Endothelial cell of umbilical vein (primary cell): ENCODE results near the gene SLF2. TPM values are rescaled to one million over a fixed set of nuclear protein-coding genes. Genes with fewer than 3 reads are reported as not detected.

Source experiments
- BruUV-seq: library from RNA; stranded (reverse); fragments of 400-500 nt; replicated peaks from 2 replicates; lab custom pipeline; 2021; lab: Mats Ljungman, UMichigan
- CTCF ChIA-PET: fragments of 300-600, 350-600 bp; sonication (Branson Sonifier 250); formaldehyde crosslinking; loops from one replicate; lab custom pipeline; 2021; ENCODE audit warnings: antibody characterized with exemption, inconsistent platforms; lab: Charles Lee
- POLR2A ChIA-PET: fragments of 300-600, 350-600 bp; sonication (Branson Sonifier 250); formaldehyde crosslinking; loops from one replicate; lab custom pipeline; 2021; ENCODE audit warnings: antibody characterized with exemption, inconsistent platforms; lab: Charles Lee
- DNase-seq: peaks from one replicate; pipeline ENCODE4 v3.0.0-alpha.2; 2011; ENCODE audit warnings: low read depth, low spot score
- FAIRE-seq: peaks from 2 replicates; lab custom pipeline; 2011; peaks lifted over from hg19 to GRCh38; lab: Jason Lieb, UNC
- H2AFZ ChIP-seq: 2 replicates; pipeline ENCODE4 v1.6.0; 2012; ENCODE audit warnings: low read depth, low read length, control low read depth, inconsistent platforms
- H3K27ac ChIP-seq: 2 replicates; pipeline ENCODE4 v1.5.1; 2011; ENCODE audit warnings: low read depth, mild to moderate bottlenecking, control low read depth, low read length, moderate library complexity; ENCODE audit not compliant: insufficient read depth
- H3K27me3 ChIP-seq, 2 experiments: 2 replicates each; pipeline versions ENCODE4 v1.6.0 to v1.6.1; 2011; ENCODE audit warnings: low read length in 2 of 2, mixed read lengths in 1 of 2; ENCODE audit not compliant: control insufficient read depth in 2 of 2, insufficient read depth in 2 of 2
- H3K36me3 ChIP-seq, 2 experiments: 2 replicates in 1 of 2; 3 replicates in 1 of 2; pipeline ENCODE4 v1.5.1; 2011; ENCODE audit warnings: low read length in 2 of 2, mild to moderate bottlenecking in 1 of 2, moderate library complexity in 1 of 2; ENCODE audit not compliant: control insufficient read depth in 2 of 2, insufficient read depth in 2 of 2; ENCODE audit errors: extremely low read depth in 1 of 2
- H3K4me1 ChIP-seq: 3 replicates; pipeline ENCODE4 v1.5.1; 2011; ENCODE audit warnings: mild to moderate bottlenecking, low read length; ENCODE audit not compliant: control insufficient read depth, insufficient read depth; ENCODE audit errors: extremely low read depth
- H3K4me2 ChIP-seq: 2 replicates; pipeline ENCODE4 v1.6.1; 2011; ENCODE audit warnings: low read length, control low read depth, mixed read lengths; ENCODE audit not compliant: insufficient read depth
- H3K4me3 ChIP-seq, 3 experiments: fragments of 200-600 bp in 1 of 3; sonication (generic), shearing (Covaris generic) in 1 of 3; replicated peaks in 1 of 3; 2 replicates each; pipeline ENCODE4 v1.5.1; 2011 to 2016; ENCODE audit warnings: control low read depth in 3 of 3, low read length in 3 of 3, mild to moderate bottlenecking in 2 of 3, inconsistent platforms in 1 of 3, low read depth in 1 of 3, moderate library complexity in 1 of 3; ENCODE audit not compliant: insufficient read depth in 1 of 3
- H3K79me2 ChIP-seq: 2 replicates; pipeline ENCODE4 v1.6.0; 2012; ENCODE audit warnings: low read length, inconsistent platforms; ENCODE audit not compliant: control insufficient read depth, insufficient read depth
- H3K9ac ChIP-seq: replicated peaks from 2 replicates; pipeline ENCODE3; 2011; ENCODE audit warnings: low read length, control low read depth; ENCODE audit not compliant: insufficient read depth; ENCODE audit errors: extremely low read depth
- H3K9me1 ChIP-seq: replicated peaks from 3 replicates; pipeline ENCODE4 v1.6.0; 2011; ENCODE audit warnings: mild to moderate bottlenecking, low read length; ENCODE audit not compliant: control insufficient read depth, insufficient read depth; ENCODE audit errors: extremely low read depth
- H3K9me3 ChIP-seq: replicated peaks from 2 replicates; pipeline ENCODE4 v1.5.1; 2012; ENCODE audit warnings: low read length, inconsistent platforms; ENCODE audit not compliant: control insufficient read depth, insufficient read depth
- H4K20me1 ChIP-seq: replicated peaks from 2 replicates; pipeline ENCODE3; 2011; ENCODE audit warnings: mild to moderate bottlenecking, low read length; ENCODE audit not compliant: control insufficient read depth, insufficient read depth; ENCODE audit errors: extremely low read depth
- CTCF ChIP-seq, 2 donors: IDR thresholded peaks; 1 replicate in 1 of 2; 2 replicates in 1 of 2; pipeline ENCODE4 v1.5.1; 2011; ENCODE audit warnings: low read length in 2 of 2, mild to moderate bottlenecking in 2 of 2, moderate library complexity in 2 of 2, control low read depth in 1 of 2, inconsistent platforms in 1 of 2, low read depth in 1 of 2; ENCODE audit not compliant: insufficient read depth in 1 of 2; ENCODE audit errors: extremely low read depth in 1 of 2
- EZH2 ChIP-seq: IDR thresholded peaks from 2 replicates; pipeline ENCODE4 v1.6.1; 2012; ENCODE audit warnings: borderline replicate concordance, low read depth, mild to moderate bottlenecking, moderate library complexity, low read length, inconsistent platforms; ENCODE audit not compliant: severe bottlenecking
- FOS ChIP-seq: IDR thresholded peaks from 2 replicates; pipeline ENCODE4 v1.6.1; 2011; ENCODE audit warnings: mild to moderate bottlenecking, low read length, moderate library complexity, borderline replicate concordance; ENCODE audit not compliant: insufficient read depth
- GATA2 ChIP-seq: IDR thresholded peaks from 2 replicates; pipeline ENCODE4 v1.7.0; 2011; ENCODE audit warnings: low read depth, mild to moderate bottlenecking, moderate library complexity, mixed read lengths, low read length; ENCODE audit not compliant: insufficient read length, insufficient read depth
- JUN ChIP-seq: IDR thresholded peaks from 2 replicates; pipeline ENCODE4 v1.6.1; 2011; ENCODE audit warnings: borderline replicate concordance, low read depth; ENCODE audit not compliant: insufficient read length, insufficient read depth
- MYC ChIP-seq: IDR thresholded peaks from one replicate; pipeline ENCODE4 v1.6.1; 2011; ENCODE audit warnings: mild to moderate bottlenecking, low read depth, low read length
- POLR2A ChIP-seq: IDR thresholded peaks from 2 replicates; pipeline ENCODE4 v1.6.1; 2012; ENCODE audit warnings: low read depth, mild to moderate bottlenecking, control low read depth, low read length
- POLR2AphosphoS5 ChIP-seq: IDR thresholded peaks from 2 replicates; pipeline ENCODE4 v1.6.1; 2012; ENCODE audit warnings: low read depth, mild to moderate bottlenecking, control low read depth, low read length, moderate library complexity; ENCODE audit not compliant: insufficient read depth
- dilution Hi-C: fragments of 300-500 bp; cut with MboI; formaldehyde crosslinking; loops from one replicate; pipeline ENCODE4 v1.15.0; 2019; ENCODE audit warnings: low sequenced_read_pairs; ENCODE audit not compliant: extremely low pct_ligation_motif_present
- intact Hi-C: fragments of 100-400 bp; cut with micrococcal nuclease; formaldehyde crosslinking; loops from one replicate; pipeline ENCODE4 v1.10.0; 2022
- polyA plus RNA-seq, 4 experiments: library from polyadenylated mRNA; depleted of rRNA in 3 of 4; stranded (reverse) in 3 of 4; unstranded in 1 of 4; fragments of >200 nt; gene quantifications; 2 replicates each; pipeline versions ENCODE4 v1.2.1 to v1.2.3, GENCODE V29; 2011 to 2012; ENCODE audit warnings: missing spikeins in 1 of 4
- total RNA-seq: library from RNA; stranded (reverse); gene quantifications from 2 replicates; pipeline ENCODE4 v1.2.3, GENCODE V29; 2021

Gene SLF2
- total and polyA plus RNA-seq, 2 donors (not counting 3 experiments of a cell fraction or from before 2014, with no cell fraction given) = 7.5 to 35.5 TPM

- BruUV-seq = no TSS peak
- Histone ChIP-seq H3K4me2 (no peak overlapping the region), H3K4me1 (peaks cover 12% of the 10 kb centered on the region), H3K79me2 (no peaks in the 10 kb centered on the region), H4K20me1 (no peaks in the 10 kb centered on the region), H3K36me3 (no peaks in the 10 kb centered on the region), H2AFZ (no peak overlapping the region), H3K27me3 (no peaks in the 10 kb centered on the region), H3K9me3 (no peaks in the 10 kb centered on the region), H3K27ac (no peak overlapping the region), H3K9me1 (no peaks in the 10 kb centered on the region), H3K9ac (no peak overlapping the region), H3K4me3 (no peak overlapping the region)
- dilution Hi-C loops (no loop called here), intact Hi-C loops (no loop called here)
- ChIA-PET CTCF (interaction anchor here (2.1 kb wide), 1 partner anchor 43 kb away, joined by 9 read pairs; no protein-coding TSS in a partner anchor), POLR2A (no interaction called here)
- FAIRE-seq (no peak), DNase-seq (no peak)
- TF ChIP-seq POLR2AphosphoS5 = no peak
- no peak for TF ChIP-seq POLR2A
- TF ChIP-seq EZH2 = no peak
- no peak for TF ChIP-seq GATA2
- TF ChIP-seq FOS = no peak
- TF ChIP-seq CTCF (IDR thresholded peaks at IDR 0.05; ENCODE audit: extremely low read depth in 1 of 2, insufficient read depth in 1 of 2, low read depth in 1 of 2, low read length in 2 of 2) = no peak
- TF ChIP-seq MYC = no peak
- TF ChIP-seq JUN = no peak
Measured at GRCh38 chr10:100970914-100971811, 58.4 kb downstream of the SLF2 start.
